HG03575 (cell line): ENCODE results near the gene NPAT.
A peak's percentile ranks its signal among the peaks of the same experiment; 100 is the strongest.
"Not testable (repeated sequence)": the region's sequence is repeated elsewhere in the genome, so short reads cannot be mapped to it uniquely, and the experiment has no call there.

Experiments used
- ATAC-seq: cut with Tn5 transposase; IDR thresholded peaks from one replicate; pipeline ENCODE4 v1.9.1; 2021; ENCODE audit not compliant: unreplicated experiment, insufficient number of reproducible peaks, low FRiP score; ENCODE audit errors: extremely low read depth

The NPAT gene

GRCh38 chr11:108170184-108170583 lies 52.3 kb downstream of the NPAT start:
- ATAC-seq = no peak

- no peak for ATAC-seq
Observed at GRCh38 chr11:108167624-108168023, 54.8 kb downstream of the NPAT start.

- not testable (repeated sequence) for ATAC-seq
Observed at GRCh38 chr11:108162878-108163277, 59.6 kb downstream of the NPAT start.

GRCh38 chr11:108160970-108161566 lies 61.4 kb downstream of the NPAT start:
- ATAC-seq = peak; percentile 92

GRCh38 chr11:108154591-108154990 lies 67.8 kb downstream of the NPAT start:
- no peak for ATAC-seq

- no peak for ATAC-seq
Observed at GRCh38 chr11:108148556-108148955, 73.9 kb downstream of the NPAT start.

- ATAC-seq = no peak
Observed at GRCh38 chr11:108147150-108147549, 75.3 kb downstream of the NPAT start.

- ATAC-seq = no peak
Observed at GRCh38 chr11:108144615-108145014, 77.8 kb downstream of the NPAT start.

- ATAC-seq = no peak
Observed at GRCh38 chr11:108142304-108142703, 80.1 kb downstream of the NPAT start.

GRCh38 chr11:108137212-108137611 lies 85.2 kb downstream of the NPAT start:
- no peak for ATAC-seq

GRCh38 chr11:108135845-108136544 lies 86.4 kb downstream of the NPAT start:
- ATAC-seq = no peak

GRCh38 chr11:108132993-108133538 lies 89.4 kb downstream of the NPAT start:
- not testable (repeated sequence) for ATAC-seq

- ATAC-seq = no peak
Observed at GRCh38 chr11:108131993-108132392, 90.4 kb downstream of the NPAT start.

GRCh38 chr11:108128772-108129171 lies 93.7 kb downstream of the NPAT start:
- ATAC-seq = no peak

- ATAC-seq = no peak
Observed at GRCh38 chr11:108125096-108125495, 97.3 kb downstream of the NPAT start.

- no peak for ATAC-seq
Observed at GRCh38 chr11:108122166-108122628, 100.2 kb downstream of the NPAT start.

- ATAC-seq = peak; percentile 59
Observed at GRCh38 chr11:108121274-108122155, 100.9 kb downstream of the NPAT start, which contains the start of gene ACAT1. Gene ACAT1, plus strand, starts transcription at chr11:108121567. Its CDS starts 40 bp downstream, at chr11:108121607.

GRCh38 chr11:108120936-108121273 lies 101.5 kb downstream of the NPAT start:
- ATAC-seq = not testable (repeated sequence)

GRCh38 chr11:108117746-108118371 lies 104.6 kb downstream of the NPAT start:
- no peak for ATAC-seq
